H1 (cell line): Measurements from ENCODE around the gene MMP19. TPM values are rescaled to one million over a fixed set of nuclear protein-coding genes. Genes with fewer than 3 reads are reported as not detected.
A peak's percentile ranks its signal among the peaks of the same experiment; 100 is the strongest.

ENCODE experiments used
- CBX5 ChIP-seq: fragments of 300-800, 300-1000 bp; sonication (generic); IDR thresholded peaks from 2 replicates; pipeline ENCODE4 v1.7.1; 2016; ENCODE audit warnings: antibody characterized with exemption, low read length, low read depth
- CHD1 ChIP-seq: IDR thresholded peaks from 2 replicates; pipeline ENCODE4 v1.6.1; 2012; ENCODE audit warnings: low read depth, low read length, improper control_type of control experiment
- CREB1 ChIP-seq: IDR thresholded peaks from 2 replicates; pipeline ENCODE4 v1.6.1; 2012; ENCODE audit warnings: inconsistent platforms
- EP300 ChIP-seq, 2 experiments: IDR thresholded peaks; 1 replicate in 1 of 2; 2 replicates in 1 of 2; pipeline ENCODE4 v1.6.1; 2011 to 2012; ENCODE audit warnings: low read depth in 2 of 2, low read length in 2 of 2, mild to moderate bottlenecking in 2 of 2, borderline replicate concordance in 1 of 2, inconsistent platforms in 1 of 2, moderate library complexity in 1 of 2
- EZH2 ChIP-seq: fragments of 200-600 bp; sonication (generic); IDR thresholded peaks from 2 replicates; pipeline ENCODE4 v1.7.1; 2012; ENCODE audit warnings: low read depth, mild to moderate bottlenecking, moderate library complexity, low read length, inconsistent platforms; ENCODE audit not compliant: severe bottlenecking
- KDM1A ChIP-seq: fragments of 200-600, 300-600 bp; sonication (generic); IDR thresholded peaks from 2 replicates; pipeline ENCODE4 v1.7.1; 2016; ENCODE audit warnings: mild to moderate bottlenecking, low read length, borderline replicate concordance
- KDM4A ChIP-seq: IDR thresholded peaks from one replicate; pipeline ENCODE4 v1.7.1; 2012; ENCODE audit warnings: low read depth, mild to moderate bottlenecking, moderate library complexity, low read length, inconsistent platforms; ENCODE audit not compliant: severe bottlenecking
- KDM5A ChIP-seq: fragments of 200-600 bp; IDR thresholded peaks from 2 replicates; pipeline ENCODE4 v1.7.1; 2012; ENCODE audit warnings: mild to moderate bottlenecking, low read length, inconsistent platforms, mixed read lengths
- NANOG ChIP-seq: IDR thresholded peaks from 2 replicates; pipeline ENCODE4 v1.6.1; 2011; ENCODE audit warnings: low read length, low read depth, mild to moderate bottlenecking, inconsistent platforms; ENCODE audit not compliant: insufficient read depth, poor library complexity, severe bottlenecking
- RAD21 ChIP-seq, 2 experiments: IDR thresholded peaks in 1 of 2; conservative IDR thresholded peaks in 1 of 2; 2 replicates each; pipeline ENCODE4 v1.6.1; 2011; ENCODE audit warnings: low read depth in 2 of 2, low read length in 2 of 2, improper control_type of control experiment in 1 of 2, inconsistent platforms in 1 of 2, mild to moderate bottlenecking in 1 of 2, moderate library complexity in 1 of 2
- SIN3A ChIP-seq, 2 experiments: IDR thresholded peaks in 1 of 2; conservative IDR thresholded peaks in 1 of 2; 2 replicates each; pipeline ENCODE4 v1.6.1; 2011 to 2012; ENCODE audit warnings: low read length in 2 of 2, improper control_type of control experiment in 1 of 2, low read depth in 1 of 2, mild to moderate bottlenecking in 1 of 2
- TAF7 ChIP-seq: optimal IDR thresholded peaks from 2 replicates; pipeline ENCODE3; 2011; ENCODE audit warnings: low read depth, mild to moderate bottlenecking, inconsistent platforms, low read length, moderate library complexity, borderline replicate concordance
- TEAD4 ChIP-seq: IDR thresholded peaks from 2 replicates; pipeline ENCODE4 v1.6.1; 2012; ENCODE audit warnings: low read depth, low read length, inconsistent platforms, mixed read lengths
- polyA plus RNA-seq, 7 experiments: library from polyadenylated mRNA; depleted of rRNA in 3 of 7; stranded (reverse) in 5 of 7; unstranded in 2 of 7; fragments of >200 nt in 5 of 7; fragments of 200-250 nt in 2 of 7; gene quantifications; 1 replicate in 5 of 7; 2 replicates in 1 of 7; 4 replicates in 1 of 7; pipeline versions ENCODE4 v1.2.1 to v1.2.3, GENCODE V29; 2011 to 2013; ENCODE audit warnings: missing spikeins in 2 of 7, mixed read lengths in 2 of 7
- total RNA-seq: library from RNA; stranded (reverse); fragmentation: NEBNext Ultra II Directional; extraction: Animal tissue kit (Norgen Biotek cat#: 25700); gene quantifications from 2 replicates; pipeline ENCODE4 v1.2.1, GENCODE V29; 2021
- TF ChIP-seq, protein P1 (sequence below), 3 experiments: IDR thresholded peaks; 1 replicate in 2 of 3; 2 replicates in 1 of 3; pipeline versions ENCODE4 v1.5.1 to v1.6.1; 2011; ENCODE audit warnings: low read length in 3 of 3, mild to moderate bottlenecking in 3 of 3, inconsistent platforms in 2 of 3, low read depth in 1 of 3, moderate library complexity in 1 of 3; ENCODE audit not compliant: insufficient read depth in 1 of 3; ENCODE audit errors: control extremely low read depth in 1 of 3
- TF ChIP-seq, protein P2 (sequence below): IDR thresholded peaks from 2 replicates; pipeline ENCODE4 v1.6.1; 2011; ENCODE audit warnings: low read length, improper control_type of control experiment
- TF ChIP-seq, protein P3 (sequence below): IDR thresholded peaks from 2 replicates; pipeline ENCODE4 v1.6.1; 2012; ENCODE audit warnings: low read length, inconsistent platforms

The MMP19 gene
- total and polyA plus RNA-seq, 2 of the 8 experiments (the other 6 are each of a cell fraction or from before 2014, with no cell fraction given): 2.7 to 3.3 TPM

DNA sequence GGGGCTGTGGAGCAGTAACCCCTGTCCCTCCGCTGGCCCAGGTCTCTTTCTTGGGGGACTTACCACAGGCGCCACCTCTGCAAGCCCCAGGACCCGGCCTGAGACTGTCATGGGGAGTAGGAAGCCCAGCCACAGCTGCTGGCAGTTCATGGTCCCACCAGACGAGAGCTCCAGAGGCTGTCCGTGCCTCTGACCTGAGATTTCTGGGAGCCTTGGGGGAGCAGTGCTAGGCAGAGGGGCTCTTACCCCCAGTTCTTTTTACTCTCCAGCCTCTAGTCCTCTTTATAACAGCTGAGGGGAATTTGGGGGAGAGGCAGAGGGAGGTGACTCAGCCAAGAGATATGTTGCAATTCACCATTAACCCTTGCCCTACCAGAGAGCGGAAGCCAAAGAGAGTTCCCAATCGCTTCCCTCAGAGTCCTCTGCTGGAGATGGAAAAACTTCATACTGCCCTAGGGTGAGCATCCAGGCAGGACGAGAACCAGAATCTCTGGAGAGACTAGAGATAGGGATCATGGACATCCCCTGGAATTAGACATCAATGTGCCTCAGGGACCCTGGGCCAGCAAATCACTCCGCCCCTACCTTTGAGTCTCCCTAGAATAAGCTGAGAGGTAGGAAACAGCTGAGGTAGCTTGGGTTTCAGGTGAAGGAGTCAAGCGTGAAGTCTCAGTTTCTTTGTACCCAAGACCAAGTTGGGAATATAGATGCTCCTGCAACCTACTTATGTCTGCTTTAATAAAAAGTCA, at the start of gene MMP19 (continued):
- TF ChIP-seq, protein P1, sequence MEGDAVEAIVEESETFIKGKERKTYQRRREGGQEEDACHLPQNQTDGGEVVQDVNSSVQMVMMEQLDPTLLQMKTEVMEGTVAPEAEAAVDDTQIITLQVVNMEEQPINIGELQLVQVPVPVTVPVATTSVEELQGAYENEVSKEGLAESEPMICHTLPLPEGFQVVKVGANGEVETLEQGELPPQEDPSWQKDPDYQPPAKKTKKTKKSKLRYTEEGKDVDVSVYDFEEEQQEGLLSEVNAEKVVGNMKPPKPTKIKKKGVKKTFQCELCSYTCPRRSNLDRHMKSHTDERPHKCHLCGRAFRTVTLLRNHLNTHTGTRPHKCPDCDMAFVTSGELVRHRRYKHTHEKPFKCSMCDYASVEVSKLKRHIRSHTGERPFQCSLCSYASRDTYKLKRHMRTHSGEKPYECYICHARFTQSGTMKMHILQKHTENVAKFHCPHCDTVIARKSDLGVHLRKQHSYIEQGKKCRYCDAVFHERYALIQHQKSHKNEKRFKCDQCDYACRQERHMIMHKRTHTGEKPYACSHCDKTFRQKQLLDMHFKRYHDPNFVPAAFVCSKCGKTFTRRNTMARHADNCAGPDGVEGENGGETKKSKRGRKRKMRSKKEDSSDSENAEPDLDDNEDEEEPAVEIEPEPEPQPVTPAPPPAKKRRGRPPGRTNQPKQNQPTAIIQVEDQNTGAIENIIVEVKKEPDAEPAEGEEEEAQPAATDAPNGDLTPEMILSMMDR (IDR thresholded peaks at IDR 0.05; ENCODE audit: control extremely low read depth in 1 of 3, insufficient read depth in 1 of 3, low read depth in 1 of 3, low read length in 3 of 3): no peak
- no peak for TF ChIP-seq CHD1
- TF ChIP-seq KDM4A: peak; percentile 13
- TF ChIP-seq, protein P2, sequence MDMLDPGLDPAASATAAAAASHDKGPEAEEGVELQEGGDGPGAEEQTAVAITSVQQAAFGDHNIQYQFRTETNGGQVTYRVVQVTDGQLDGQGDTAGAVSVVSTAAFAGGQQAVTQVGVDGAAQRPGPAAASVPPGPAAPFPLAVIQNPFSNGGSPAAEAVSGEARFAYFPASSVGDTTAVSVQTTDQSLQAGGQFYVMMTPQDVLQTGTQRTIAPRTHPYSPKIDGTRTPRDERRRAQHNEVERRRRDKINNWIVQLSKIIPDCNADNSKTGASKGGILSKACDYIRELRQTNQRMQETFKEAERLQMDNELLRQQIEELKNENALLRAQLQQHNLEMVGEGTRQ: no peak
- TF ChIP-seq, protein P3, sequence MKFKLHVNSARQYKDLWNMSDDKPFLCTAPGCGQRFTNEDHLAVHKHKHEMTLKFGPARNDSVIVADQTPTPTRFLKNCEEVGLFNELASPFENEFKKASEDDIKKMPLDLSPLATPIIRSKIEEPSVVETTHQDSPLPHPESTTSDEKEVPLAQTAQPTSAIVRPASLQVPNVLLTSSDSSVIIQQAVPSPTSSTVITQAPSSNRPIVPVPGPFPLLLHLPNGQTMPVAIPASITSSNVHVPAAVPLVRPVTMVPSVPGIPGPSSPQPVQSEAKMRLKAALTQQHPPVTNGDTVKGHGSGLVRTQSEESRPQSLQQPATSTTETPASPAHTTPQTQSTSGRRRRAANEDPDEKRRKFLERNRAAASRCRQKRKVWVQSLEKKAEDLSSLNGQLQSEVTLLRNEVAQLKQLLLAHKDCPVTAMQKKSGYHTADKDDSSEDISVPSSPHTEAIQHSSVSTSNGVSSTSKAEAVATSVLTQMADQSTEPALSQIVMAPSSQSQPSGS: 0 out of 2 replicates have a peak, but pooled peaks have one; percentile 33
- TF ChIP-seq CREB1: no peak
- TF ChIP-seq NANOG: no peak
- no peak for TF ChIP-seq KDM1A
- TF ChIP-seq EP300 (IDR thresholded peaks at IDR 0.05; ENCODE audit: borderline replicate concordance in 1 of 2, low read depth in 2 of 2, low read length in 2 of 2): no peak
- no peak for TF ChIP-seq EZH2
- peak in 1 of 2 experiments; percentile 73; a peak in 1 of 4 replicates for TF ChIP-seq SIN3A (conservative IDR thresholded peaks at IDR 0.05 in 1 of 2, IDR thresholded peaks at IDR 0.05 in 1 of 2; ENCODE audit: low read depth in 1 of 2, low read length in 2 of 2)
- no peak for TF ChIP-seq RAD21 (IDR thresholded peaks at IDR 0.05 in 1 of 2, conservative IDR thresholded peaks at IDR 0.05 in 1 of 2; ENCODE audit: low read depth in 2 of 2, low read length in 2 of 2)
- TF ChIP-seq TEAD4: peak; percentile 70; the same call in 1 of the 2 replicates
- no peak for TF ChIP-seq TAF7
- TF ChIP-seq CBX5: no peak
- TF ChIP-seq KDM5A: no peak
